NCI-H2107 treated with DMSO at 0.1 percent for 48 hours (cell line): ENCODE measurements around the gene PRM2.
"Not testable (repeated sequence)": the region's sequence is repeated elsewhere in the genome, so short reads cannot be mapped to it uniquely, and the experiment has no call there.

Source experiments
- DNase-seq: peaks from one replicate; lab custom pipeline; 2025; ENCODE audit not compliant: unreplicated experiment; lab: John Stamatoyannopoulos, UW

The PRM2 gene

GRCh38 chr16:11289696-11290095 lies 13.4 kb upstream of the PRM2 start:
- not testable (repeated sequence) for DNase-seq

DNA sequence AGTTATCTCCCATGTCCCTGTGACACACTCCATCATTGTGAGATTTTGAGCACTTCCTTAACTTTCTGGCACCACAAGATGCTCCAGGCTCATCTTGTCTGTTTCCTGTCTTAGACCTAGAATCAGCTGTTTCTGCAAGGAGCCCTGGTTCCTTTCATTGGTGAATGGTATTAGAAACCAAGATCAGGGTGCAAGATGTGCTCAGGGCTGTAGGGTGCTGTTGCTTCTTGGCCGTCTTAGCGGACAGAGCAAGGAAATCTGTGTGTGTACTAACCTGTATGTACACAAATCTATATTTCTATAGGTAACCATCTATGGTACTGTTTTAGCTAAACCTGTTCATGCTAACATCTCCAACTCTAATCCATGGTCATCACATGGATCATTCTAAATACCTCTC lies 12.9 kb upstream of the PRM2 start:
- DNase-seq: no peak

- no peak for DNase-seq
These were observed 9.6 kb upstream of the PRM2 start for GRCh38 chr16:11285842-11286241.

DNA sequence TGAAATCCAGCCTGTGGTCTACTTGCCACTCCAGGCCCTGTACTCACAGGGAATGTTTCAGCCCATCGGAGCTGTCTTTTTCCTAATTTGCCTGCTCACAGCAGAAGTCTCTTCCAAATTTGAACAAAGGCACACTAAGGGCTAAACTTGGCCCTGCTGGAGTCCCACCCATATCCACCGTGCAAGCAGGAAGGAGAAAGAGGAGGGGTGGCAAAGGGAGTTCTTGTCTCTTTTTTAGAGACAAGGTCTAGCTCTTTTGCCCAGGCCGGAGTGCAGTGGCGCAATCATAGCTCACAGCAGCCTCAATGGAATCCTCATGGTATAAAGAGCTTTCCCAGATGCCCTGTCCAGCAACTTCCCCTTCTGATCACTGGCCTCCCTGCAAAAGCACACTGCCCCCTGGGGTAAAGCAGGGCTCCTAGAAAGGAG lies 7.6 kb upstream of the PRM2 start:
- DNase-seq: no peak

- no peak for DNase-seq
These were observed 4.6 kb upstream of the PRM2 start, which contains the start of gene PRM1 for GRCh38 chr16:11280616-11281522. Gene PRM1 (minus strand): TSS chr16:11281330. CDS start chr16:11281238, 92 bp downstream.

GRCh38 chr16:11278681-11279628 lies 2.7 kb upstream of the PRM2 start:
- DNase-seq: no peak

DNA sequence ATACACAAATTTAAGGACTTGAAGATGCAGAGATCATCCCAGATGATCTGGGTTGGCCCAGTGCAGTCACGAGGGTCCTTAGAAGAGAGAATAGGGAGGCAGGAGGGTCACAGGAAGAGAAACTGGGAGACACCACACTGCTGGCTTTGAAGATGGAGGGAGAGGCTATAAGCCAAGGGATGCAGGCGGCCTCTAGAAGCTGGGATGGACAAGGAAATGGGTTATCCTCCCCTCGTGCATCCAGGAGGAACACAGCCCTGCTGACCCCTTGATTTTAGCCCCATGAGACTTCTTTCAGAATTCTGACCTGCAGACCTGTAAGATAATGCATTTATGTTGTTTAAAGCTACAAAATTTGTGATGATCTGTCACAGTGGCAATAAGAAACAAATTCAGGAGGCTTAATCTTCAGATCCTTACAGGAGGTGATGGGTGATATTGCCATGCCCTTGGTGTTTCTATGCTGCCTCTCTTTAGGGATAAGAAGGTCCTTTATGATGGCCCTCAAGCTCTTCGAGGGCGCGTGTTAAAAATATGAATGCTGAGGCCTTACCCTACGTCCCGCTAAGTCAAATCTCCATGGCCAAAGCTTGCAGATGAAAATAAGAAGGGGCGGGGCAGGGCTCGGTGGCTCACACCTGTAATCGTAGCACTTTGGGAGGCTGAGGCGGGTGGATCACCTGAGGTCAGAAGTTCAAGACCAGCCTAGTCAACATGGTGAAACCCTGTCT lies 1.5 kb upstream of the PRM2 start:
- no peak for DNase-seq

- DNase-seq: no peak
These were observed 765 bp upstream of the PRM2 start for GRCh38 chr16:11276896-11277593.

- DNase-seq: no peak
These were observed 1.3 kb downstream of the PRM2 start for GRCh38 chr16:11274964-11275363.

- DNase-seq: no peak
These were observed 2.5 kb downstream of the PRM2 start for GRCh38 chr16:11273721-11274324.

GRCh38 chr16:11272921-11273720 lies 3.2 kb downstream of the PRM2 start, which contains the start of gene PRM3:
Gene PRM3 (minus strand): TSS chr16:11273629. CDS start chr16:11273595, 34 bp downstream.
- DNase-seq: no peak

GRCh38 chr16:11272484-11272883 lies 3.8 kb downstream of the PRM2 start:
- no peak for DNase-seq

- no peak for DNase-seq
These were observed 4.7 kb downstream of the PRM2 start for GRCh38 chr16:11271610-11272009.

DNA sequence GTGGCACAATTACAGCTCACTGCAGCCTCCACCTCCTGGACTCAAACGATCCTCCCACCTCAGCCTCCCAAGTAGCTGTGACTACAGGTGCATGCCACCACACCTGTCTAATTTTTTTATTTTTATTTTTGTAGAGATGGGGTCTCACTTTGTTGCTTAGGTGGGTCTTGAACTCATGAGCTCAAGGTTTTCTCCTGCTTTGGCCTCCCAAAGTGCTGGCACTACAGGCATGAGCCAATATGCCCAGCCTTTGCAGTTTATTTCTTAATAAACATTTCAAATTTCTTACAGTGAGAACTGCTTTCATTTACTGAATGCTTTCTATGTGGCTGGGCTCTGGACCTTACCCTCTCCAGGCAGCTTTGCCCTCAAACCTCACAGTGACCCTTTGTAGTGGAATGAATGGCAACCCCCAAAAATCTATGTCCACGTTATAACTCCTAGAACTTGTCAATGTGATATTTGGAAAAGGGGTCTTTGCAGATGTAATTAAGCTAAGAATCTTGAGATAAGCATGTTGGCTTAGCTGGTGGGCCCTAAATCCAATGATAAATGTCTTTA lies 5.6 kb downstream of the PRM2 start:
- no peak for DNase-seq

DNA sequence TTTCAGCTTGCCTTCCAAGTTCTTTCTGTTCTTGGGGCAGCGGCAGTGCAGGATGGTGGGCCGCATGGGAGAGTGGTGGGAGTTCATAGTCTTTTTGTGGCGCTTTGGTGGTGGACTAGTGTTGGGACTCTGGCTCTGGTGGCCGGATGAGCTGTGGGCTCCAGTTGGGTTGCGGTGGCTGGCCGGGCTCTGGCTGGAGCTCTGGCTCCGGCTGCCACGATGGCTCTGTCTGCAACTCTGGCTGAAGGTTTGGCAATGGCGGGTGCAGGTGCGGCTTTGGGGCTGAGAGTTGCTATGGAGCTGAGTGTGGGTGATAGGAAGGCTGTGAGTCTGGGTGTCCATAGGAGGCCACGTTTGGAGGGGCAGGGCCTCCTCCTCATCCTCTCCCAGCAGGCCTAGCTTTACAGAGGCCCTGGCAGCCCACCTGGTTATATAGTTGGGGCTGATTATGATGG lies 7.3 kb downstream of the PRM2 start, which contains the start of gene TNP2:
Gene TNP2 (minus strand): TSS at position 405 of the 455 bp plus-strand sequence. CDS start 63 bp downstream, at position 342.
- no peak for DNase-seq

DNA sequence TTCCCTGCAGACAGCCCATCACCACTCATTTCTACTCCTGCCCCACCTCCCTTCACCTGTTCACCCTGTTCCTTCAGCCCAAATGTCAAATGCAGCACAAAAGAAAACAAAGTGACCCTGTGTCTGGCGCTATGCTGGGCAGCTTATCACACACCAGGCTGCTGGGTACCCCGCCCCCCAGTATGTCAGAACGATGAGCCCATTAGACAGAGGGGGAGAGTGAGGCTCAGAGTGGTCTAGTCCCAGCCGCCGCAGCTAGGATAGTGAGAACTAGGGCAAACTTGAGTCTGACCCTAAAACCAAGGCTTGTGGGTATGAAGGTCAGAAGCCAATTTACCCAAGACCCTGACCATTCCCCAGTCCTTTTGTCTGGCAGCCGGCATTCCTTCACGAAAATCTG lies 11.2 kb downstream of the PRM2 start:
- no peak for DNase-seq

- DNase-seq: no peak
These were observed 12.0 kb downstream of the PRM2 start for GRCh38 chr16:11264155-11264832.

DNA sequence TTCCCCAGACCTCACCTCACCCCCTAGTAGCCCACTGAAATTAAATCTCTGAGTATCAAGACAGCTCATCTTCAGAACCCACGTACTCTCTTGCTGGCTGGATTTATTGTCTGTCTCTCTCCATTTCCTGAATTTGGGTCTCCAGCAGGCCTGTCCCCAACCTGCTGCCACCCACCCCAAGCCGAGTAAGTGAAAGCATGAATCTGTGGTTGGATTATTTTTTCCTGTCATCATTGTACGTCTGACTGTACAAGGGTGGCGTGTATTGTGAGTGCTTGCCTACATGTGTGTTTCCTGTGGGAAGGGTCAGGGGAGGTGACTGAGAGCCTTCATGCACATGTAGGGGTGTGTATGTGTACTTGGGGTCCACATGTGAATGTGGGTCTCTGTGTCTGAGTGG lies 12.5 kb downstream of the PRM2 start:
- DNase-seq: no peak
